ENCODE measurements around the gene SHC3.

SHC3 gene

DNA sequence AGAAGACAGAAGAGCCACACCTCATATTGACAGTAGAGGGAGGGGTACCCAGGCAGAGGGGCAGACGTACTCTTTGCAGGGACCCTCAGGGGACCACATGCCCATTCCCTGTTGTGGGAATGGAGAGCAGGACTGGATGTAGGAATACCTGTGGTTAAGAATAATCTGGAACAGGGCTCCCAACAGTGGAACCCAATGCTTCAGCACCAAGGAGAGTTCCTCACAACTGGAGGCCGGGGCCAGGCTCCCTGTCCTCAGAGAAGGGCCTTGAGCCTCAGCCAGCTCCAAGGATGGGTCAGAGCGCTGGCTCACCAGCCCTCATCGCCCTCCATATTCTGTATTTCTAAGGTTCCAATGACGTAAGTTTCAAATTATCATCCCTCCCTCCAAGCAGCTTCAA lies 7.4 kb upstream of the SHC3 start:
- DNase-seq, result no peak

DNA sequence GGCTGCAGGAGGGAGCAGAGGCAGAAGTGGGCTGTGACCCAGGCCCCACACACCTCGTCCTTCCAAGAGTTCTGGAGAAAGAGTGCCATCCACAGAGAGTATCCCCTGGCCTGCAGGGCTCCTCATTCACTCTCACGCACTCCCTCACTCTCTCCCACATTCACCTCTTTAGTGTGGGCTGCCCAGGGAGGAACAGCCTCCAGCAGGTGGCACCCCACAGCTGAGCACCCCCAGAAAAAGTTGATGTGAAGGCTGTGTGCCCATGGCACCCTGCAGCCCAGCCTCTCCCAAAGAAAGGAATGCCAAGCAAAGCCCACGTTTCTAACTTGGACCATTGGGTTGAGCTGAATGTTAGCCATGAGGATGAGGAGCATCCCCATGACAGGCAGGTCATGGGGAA lies 4.5 kb upstream of the SHC3 start:
- no peak for DNase-seq

DNA sequence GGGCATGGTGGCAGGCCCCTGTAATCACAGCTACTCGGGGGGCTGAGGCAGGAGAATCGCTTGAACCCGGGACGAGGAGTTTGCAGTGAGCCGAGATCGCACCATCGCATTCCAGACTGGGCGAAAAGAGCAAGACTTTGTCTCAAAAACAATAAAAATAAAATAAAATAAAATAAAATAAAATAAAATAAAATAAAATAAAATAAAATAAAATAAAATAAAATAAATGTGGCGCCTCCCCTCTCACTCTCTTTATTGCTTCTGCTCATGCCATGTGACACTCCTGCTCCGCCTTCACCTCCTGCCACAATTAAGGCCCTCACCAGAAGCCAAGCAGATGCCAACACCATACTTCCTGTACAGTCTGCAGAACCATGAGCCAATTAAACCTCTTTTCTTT lies 3.8 kb upstream of the SHC3 start:
- DNase-seq, result no peak

DNA sequence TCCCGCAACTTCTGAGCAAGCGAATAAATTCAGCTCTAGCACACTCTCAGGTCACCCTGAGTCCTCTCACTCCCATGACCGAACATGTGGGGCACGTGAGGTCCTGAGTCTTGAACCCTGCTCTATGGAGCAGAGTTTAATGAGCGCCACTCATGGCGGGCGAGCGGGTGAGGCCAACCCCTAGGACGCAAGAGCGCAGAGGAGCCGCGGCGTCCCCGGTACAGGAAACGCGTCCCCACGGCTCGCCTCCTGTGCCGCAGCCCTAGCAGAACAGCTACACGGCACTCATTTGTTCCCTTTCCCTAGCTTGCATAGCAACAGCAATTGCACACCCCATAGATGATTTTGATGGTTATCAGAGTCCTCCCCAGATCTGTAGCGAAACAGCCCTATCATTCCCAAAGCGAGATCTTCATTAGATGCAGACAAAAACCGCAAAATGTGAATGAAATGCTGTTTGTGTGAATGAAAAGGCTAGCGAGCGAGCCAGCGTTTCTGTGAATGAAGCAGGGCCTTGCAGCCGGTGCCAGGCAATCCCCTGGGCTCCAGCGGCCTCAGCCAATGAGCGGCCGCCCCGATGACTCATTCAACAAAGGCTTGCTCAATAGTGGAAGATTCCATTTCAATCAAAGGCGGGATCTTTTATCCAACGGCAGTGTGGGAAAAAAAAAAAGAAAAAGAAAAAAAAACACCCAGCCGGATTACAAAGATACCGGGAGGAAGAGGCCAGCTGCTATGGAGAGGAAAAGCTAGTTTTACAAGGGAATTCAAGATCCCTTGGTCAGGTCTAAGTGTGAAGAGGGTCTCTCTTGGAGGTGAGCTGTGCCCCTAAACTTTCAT lies 1.5 kb upstream of the SHC3 start:
- DNase-seq, result peak; percentile 66

DNA sequence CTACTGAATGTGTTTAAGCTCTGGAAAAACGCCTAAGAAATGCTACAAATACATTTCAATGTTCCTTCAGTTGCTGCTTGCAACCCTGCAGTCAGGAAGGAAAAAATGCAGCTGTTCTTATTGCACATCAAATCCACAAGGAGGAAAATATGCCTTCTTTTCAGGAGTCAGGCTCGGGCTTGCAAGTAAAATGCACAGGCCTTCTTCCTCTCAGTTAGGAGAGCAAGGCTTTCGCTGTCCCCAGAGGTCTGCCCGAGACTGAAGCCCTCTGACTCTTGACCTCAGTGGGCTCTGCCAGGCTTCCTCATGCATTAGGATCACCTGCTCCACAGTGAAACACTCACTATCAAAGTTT lies 899 bp upstream of the SHC3 start:
- no peak for DNase-seq

DNA sequence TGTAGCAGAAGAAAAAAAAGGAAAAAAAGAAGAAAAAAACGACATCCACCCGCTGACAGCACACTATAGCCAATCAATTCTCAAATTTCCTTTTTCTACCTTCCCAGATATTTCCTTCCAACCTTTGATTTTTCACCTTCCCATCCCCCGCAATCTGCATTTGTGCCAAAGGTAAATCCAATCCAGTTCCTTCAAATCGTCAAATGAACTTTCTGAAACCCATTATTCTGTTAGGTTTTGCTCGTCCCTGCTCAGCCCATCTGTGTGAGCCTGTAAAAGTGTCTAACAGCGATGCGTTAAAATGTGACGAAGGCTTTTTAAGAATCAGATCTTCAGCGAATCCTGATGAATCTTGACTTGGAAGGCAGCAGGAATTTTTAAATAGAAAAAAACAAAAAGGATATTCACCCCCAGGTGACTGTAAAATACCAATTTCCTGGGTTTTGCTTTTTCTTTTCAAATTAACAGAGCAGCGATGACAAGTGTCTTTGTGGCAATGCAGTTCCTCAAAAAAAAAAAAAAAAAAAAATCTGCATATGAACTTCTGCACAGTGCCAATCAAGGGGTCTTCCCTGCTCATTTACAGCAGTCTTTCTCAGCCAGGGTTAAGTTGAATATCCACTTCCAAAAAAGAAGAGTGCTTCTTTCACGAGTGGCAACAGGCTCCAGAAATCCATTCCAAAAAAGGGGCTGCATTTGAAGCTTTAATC lies 367 bp upstream of the SHC3 start:
- no peak for DNase-seq

DNA sequence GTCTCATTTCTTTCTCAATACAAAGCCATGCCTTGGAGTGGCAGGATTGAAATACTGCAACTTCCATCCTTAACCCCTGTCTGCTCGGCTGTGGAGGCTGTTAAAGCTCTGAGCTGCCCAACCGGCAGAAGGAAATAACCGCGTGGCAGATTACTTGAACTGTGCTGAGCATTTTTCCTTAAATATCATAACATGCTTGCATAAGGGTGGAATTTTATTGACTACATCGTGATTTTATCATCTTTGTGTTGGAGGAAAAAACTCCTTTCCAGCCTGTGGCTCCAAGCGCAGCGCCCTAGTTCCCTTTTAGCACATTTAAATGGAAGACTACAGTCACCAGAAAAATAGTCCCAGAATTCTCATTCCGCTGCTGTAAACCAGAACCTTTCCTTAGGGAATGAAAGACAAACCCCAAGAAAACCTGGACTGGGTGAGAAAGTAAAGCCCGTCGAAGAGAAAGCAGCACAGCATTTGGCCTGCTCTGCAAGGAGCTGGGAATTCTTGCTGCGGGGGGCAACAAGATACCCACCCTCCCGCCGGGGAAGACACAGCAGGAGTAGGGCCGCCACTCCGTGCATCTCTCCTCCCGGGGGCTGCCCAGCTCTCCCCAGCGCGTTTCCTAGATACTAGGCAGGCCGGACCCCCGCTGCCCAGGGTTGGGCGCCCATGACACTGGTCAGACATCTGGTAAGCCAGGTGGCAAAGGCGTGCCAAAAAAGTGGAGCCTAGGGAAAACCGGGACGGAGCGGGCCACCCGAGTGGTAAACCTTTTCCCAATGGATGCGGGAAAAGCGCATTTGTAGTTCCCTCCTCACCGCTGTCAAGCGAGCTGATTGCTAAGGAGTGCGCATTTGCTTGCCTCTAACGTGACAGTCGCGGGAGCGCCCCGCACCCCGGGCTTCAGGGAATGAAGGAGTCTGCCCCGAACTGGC lies 1.3 kb downstream of the SHC3 start:
- DNase-seq, result no peak

DNA sequence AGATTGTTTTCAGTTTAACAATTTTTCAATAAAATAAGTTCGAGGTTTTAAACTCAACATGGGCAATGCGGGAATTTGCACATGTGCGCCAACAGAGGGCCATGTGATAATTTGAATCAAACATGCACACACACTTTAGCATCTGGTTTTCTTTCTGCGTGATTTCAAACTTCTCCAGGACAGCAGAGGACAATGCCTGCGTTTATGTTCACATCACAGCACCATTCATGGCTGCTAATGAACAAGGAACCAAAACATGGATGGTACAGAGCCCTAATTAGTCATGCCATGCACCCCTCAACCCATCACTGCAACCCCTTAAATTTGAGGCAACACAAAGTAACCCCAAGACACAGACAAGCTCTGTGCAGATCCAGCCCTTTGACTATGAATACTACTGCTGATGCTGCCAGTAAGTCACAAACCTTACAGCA lies 2.8 kb downstream of the SHC3 start:
- DNase-seq, result no peak

DNA sequence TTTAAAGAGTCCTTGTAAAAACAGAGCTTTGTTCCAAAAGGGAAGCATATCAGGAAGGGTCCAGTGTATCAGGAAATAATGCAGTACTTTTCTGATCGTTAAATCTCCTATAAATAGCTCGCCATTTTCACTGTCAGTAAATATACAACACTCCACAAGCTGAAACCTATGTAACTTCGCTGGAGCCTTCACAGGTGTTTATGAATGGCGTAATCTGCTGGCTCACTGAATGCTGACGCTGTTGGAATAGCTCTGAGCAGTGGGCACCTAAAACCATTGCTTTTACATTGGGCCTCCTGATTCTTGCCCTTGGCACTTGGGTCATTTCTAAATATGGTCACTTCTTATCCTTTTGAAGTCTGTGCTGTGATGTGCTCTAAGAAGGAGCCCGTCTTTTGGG lies 4.3 kb downstream of the SHC3 start:
- DNase-seq, result no peak

DNA sequence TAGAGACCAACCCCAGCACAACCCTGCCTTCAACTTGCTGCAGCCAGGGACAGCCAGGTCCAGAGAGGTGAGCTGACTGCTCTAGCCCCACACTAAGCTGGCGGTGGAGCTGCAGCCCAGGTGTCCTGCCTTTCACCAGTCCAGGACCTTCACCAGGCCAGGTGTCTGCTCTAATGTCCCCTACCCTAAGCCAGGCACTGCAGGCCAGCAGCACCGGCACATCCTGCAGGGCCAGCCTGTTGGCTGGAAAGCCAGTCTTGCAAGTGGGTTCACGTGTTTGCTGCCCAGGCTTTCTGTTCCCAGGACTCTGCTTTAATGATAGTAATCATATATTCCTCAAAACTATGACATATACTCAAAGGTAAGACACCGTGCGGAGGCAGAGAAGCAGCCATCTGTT lies 5.5 kb downstream of the SHC3 start:
- no peak for DNase-seq

DNA sequence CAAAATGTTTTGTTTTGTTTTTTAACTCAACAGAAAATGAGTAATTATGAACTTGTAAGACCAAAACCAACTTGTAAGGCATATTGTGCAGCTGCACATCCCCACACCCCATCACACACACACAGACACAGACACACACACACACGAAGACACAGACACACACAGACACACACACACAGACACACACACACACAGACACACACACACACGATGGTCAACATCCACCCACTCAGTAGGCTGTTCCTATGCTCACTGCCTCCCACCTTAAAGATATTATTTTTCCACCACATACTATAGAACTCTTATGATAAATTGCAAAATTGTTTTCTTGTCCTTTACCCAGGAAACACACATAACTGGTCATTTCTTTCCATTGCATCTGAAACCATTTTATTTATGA lies 6.2 kb downstream of the SHC3 start:
- DNase-seq, result no peak

DNA sequence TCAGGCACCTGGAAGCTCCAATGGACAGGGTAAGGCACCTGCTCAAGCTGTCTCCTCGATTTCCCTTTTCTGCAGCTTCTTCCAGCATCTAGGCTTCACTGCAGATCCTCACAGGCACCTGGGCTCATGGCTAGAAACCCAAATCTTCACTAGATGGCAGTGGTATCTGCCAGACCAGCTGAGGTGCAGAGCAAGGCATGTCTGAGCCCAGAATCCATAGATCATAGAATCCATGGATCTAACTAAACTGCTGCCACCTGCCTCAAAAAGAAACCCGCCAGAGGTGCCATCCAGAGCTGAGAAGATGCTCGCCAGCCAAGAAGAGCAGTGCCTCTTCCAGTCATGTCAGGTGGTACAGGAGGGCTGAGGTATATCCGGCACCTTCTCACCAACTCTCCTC lies 6.9 kb downstream of the SHC3 start:
- no peak for DNase-seq

DNA sequence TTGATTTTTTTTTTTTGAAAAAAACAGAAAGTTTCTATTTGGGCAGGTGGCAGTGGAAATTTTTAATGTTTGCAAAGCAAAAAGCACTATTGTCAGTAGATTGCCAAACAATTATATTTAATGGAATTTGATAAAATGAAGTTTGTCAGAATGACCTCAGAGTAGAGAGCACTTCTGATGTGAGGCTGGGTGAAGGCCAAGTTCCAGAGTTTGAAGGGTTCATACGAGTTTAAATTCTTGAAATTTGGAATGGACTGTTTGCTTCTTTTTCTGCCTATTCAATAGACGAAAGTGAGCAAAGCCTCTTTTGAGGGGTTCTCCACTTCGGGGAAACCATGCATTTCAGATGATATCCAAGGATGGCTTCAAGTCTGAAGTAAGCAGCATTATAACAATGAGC lies 7.4 kb downstream of the SHC3 start:
- no peak for DNase-seq

DNA sequence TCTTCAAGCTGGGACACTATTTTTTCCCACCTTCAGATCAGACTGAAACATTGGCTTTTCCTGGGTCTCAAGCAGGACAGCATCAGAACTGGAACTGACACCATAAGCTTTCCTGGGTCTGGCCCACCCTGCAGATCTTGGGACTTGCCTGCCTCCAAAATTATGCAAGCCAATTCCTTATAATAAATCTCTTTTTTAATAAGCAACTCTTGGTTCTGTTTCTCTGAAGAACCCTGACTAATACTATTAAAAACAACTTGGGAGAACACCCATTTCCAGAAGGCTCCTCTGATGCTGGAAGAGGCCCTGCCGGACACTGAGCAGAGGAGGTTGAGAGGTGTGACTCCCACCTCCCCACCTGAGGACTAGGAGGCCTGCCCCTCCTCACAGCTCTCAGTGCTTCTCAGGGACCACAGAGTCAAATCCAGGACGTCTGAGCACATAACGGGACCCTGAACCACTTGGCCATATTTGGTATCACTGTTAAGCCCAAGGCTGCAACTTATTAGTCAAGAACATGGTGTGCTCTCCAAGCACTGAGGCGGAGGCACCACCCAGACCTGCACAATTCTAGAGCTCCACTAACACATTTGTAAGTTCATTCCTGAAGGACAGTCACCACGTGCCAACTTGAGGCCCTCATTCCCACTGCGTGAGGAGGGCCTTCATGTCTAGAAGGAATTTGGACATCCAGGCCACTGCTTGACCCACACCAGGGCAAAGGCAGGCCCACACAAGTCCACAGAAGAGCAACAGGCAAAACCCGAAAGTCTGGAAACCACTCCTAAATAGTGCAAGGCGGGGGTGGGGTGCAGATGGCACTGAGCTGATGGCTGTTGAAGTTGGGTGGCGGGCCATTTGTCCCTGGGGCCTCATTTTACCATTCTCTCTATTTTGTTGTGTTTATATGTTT lies 9.5 kb downstream of the SHC3 start:
- DNase-seq, result no peak

DNA sequence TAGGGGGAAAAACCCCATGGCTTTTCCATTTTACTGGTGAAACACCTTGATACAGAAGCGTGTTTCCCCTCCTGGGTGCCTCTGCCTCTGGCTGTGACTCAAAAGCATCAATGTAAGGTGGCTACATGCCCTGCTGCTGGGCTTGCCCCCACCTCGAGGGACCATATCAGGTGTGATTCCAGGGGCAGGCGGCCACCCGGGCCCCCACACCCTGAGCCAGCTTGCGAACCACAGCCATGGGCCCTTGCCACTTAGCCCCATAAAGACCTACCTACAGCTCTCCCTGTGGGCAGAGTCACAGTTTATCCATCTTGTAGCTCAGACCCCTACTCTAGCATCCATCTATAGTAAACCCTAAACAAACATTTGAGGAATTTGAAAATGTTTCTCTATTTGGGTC lies 10.8 kb downstream of the SHC3 start:
- no peak for DNase-seq

DNA sequence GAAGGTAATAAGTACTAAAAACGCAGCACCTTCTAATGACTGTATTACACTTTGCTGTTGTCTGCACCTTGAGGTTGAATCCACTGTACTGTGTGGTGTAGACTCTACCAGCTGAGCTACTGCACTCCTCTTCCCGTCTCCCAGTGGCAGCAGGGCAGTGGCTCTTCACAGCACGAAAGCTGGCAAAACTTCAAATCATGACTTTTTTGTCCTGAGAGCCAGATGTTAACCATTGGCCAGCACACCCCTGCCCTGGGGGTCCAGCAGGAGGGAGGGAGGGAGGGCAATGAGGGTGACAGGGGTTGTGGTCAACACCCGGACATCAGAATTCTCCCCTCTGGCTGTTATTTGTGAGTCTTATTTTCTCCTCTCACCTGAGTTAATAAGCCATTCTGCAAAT lies 11.8 kb downstream of the SHC3 start:
- DNase-seq, result no peak

DNA sequence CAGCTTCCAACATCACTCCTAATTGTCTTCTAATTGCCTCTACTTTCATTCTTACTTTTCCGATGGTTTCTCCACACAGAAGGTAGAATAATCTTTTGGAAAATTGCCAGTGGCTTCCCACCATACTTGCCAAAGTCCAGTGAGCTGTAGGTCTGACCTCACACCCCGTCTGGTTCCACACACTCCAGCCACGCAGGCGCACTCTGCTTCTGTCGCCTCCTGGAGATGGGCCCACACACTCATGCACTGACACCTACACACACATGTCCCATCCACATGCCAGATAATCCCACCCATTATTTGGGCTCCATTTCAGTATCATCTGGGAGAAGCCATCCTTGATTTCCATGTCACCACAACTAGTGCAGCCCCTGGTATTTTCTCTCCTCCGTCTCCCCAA lies 12.7 kb downstream of the SHC3 start:
- DNase-seq, result no peak

DNA sequence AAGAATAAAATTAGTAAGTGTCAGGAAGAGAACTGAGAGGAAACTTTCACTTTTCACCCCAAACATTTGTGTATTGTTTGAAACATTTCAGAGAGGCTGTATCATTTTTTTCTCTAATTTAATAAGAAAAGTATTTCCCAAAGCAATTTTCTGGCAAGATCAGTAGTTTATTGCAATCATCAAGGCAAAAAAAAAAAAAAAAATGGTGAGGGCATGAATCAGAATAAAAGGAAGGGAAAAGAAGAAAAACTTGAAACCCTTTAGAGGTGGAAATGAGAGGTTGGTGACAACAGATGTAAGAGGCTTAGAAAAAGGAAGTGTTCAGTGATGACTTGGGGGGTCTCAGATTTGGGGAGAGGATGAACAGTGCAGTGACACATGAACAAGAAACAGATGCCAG lies 13.3 kb downstream of the SHC3 start:
- no peak for DNase-seq

DNA sequence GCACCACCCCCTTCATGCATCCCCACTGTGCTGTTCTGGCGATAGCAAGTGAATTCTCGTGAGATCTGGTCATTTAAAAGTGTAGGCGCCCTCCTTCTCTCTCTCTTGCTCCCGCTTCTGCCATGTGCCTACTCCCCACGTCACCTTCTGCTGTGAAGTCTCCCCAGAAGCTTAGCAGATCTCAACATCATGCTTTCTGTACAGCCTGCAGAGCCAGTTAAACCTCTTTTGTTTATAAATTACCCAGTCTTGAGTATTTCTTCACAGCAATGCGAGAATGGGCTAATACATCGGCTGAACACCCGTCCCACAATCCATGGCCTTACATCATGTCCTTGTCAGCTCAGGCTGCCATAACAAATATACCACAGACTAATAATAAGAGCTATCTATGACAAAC lies 17.4 kb downstream of the SHC3 start:
- no peak for DNase-seq

DNA sequence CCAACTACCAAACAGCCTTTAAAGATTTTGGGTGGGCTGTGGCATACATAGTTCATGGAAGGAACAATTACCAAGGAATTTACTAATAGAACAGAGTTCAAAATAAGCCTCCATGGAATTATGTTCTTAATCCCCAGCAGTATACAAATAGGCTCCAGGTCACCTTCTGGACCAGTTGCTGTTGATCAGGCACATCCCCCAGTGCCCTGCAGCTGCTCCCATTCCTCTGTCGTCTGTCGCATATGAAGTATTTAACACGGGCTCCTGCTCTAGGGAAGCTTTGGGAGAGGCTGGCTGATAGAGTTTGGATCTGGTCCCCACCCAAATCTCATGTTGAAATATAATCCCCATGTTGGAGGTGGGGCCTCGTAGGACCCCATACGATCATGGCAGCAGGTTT lies 17.8 kb downstream of the SHC3 start:
- no peak for DNase-seq

DNA sequence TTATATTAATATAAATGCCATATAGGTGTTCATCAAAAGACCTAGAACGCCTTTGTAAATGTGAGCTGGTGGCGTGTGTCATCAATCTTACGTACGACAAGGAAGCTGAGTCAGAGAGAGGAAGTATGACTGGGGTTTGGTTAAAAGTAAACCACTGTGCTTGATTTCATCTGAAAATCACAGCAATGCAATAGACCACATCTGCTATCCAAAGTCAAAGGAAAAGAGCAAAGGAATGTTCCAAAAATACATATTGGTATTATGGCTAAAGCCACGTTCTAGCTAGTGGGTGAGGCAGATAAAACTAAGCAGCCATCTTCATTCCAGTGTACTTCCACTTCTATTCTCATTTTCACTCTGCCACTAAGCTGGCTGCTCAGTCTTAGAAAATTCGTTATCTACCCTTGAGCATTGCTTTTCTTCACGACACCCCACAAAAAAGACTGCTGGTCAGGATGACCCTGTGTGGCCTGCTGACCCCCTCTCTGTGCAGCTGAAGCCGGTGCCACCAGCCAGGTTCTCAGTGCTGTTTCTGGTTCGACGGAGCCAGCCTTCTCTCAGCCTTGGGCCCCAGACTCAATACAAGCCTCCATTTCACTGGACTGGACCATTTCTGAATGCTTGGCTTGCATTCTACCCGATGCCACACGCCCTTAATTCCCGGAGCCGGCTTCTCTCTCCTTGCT lies 23.8 kb downstream of the SHC3 start:
- DNase-seq, result no peak

DNA sequence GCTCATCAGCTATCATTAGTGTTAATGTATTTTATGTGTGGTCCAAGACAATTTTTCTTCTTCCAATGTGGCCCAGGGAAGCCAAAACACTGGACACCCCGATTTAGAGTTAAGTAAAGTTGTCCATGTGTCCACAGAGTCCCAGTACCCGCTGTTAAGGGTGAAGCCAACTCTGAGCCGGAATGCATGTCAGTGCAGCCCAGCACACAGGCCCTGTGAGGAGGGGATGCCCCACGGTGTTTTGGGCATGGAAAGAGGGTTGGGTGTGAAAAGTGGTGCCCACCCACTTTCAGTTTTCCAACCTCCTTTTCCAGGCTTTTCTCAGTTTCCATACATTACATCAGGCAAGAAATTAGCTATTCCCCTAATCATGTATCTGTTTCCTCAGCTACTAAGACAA lies 24.4 kb downstream of the SHC3 start:
- no peak for DNase-seq
